DND-41 (cell line): ENCODE results near the gene CDH23.

ENCODE experiments used
- ATAC-seq: fragments of 200-7000 bp; cut with Tn5 transposase; 3 replicates; pipeline ENCODE4 v1.9.1; 2021; ENCODE audit warnings: low read depth; ENCODE audit not compliant: insufficient read depth
- DNase-seq: peaks from one replicate; pipeline ENCODE4 v3.0.0-alpha.2; 2020
- H2AFZ ChIP-seq: 2 replicates; pipeline ENCODE4 v1.6.0; 2012; ENCODE audit warnings: low read depth, low read length
- H3K27ac ChIP-seq: 2 replicates; pipeline ENCODE4 v1.5.1; 2012; ENCODE audit warnings: low read length, inconsistent platforms
- H3K27me3 ChIP-seq: fragments of 200-600 bp; sonication (generic); 2 replicates; pipeline ENCODE4 v1.6.0; 2012; ENCODE audit warnings: low read length, mild to moderate bottlenecking, inconsistent platforms; ENCODE audit not compliant: insufficient read depth, poor library complexity
- H3K36me3 ChIP-seq: 2 replicates; pipeline ENCODE4 v1.5.1; 2012; ENCODE audit warnings: low read length, inconsistent platforms; ENCODE audit not compliant: insufficient read depth
- H3K4me1 ChIP-seq: 2 replicates; pipeline ENCODE4 v1.5.1; 2012; ENCODE audit warnings: mild to moderate bottlenecking, low read length; ENCODE audit not compliant: insufficient read depth
- H3K4me2 ChIP-seq: 2 replicates; pipeline ENCODE4 v1.6.0; 2012; ENCODE audit warnings: mild to moderate bottlenecking, moderate library complexity, low read length, inconsistent platforms; ENCODE audit not compliant: insufficient read depth
- H3K4me3 ChIP-seq, 2 experiments: fragments of 200-600 bp in 1 of 2; shearing (Covaris generic) in 1 of 2; 2 replicates each; pipeline ENCODE4 v1.5.1; 2012 to 2016; ENCODE audit warnings: inconsistent platforms in 2 of 2, low read length in 2 of 2, mild to moderate bottlenecking in 2 of 2, low read depth in 1 of 2, moderate library complexity in 1 of 2
- H3K79me2 ChIP-seq: 2 replicates; pipeline ENCODE4 v1.6.0; 2012; ENCODE audit warnings: low read length, inconsistent platforms; ENCODE audit not compliant: insufficient read depth
- H3K9ac ChIP-seq: 2 replicates; pipeline ENCODE4 v1.6.0; 2012; ENCODE audit warnings: low read depth, mild to moderate bottlenecking, inconsistent platforms, low read length, moderate library complexity
- H3K9me3 ChIP-seq: 2 replicates; pipeline ENCODE4 v1.5.1; 2012; ENCODE audit warnings: low read length, moderate library complexity, mild to moderate bottlenecking, inconsistent platforms; ENCODE audit not compliant: insufficient read depth, severe bottlenecking
- H4K20me1 ChIP-seq: 2 replicates; pipeline ENCODE4 v1.6.0; 2012; ENCODE audit warnings: low read length; ENCODE audit not compliant: insufficient read depth
- EZH2 ChIP-seq: IDR thresholded peaks from 3 replicates; pipeline ENCODE4 v1.6.1; 2012; ENCODE audit warnings: borderline replicate concordance, low read depth, mild to moderate bottlenecking, moderate library complexity, low read length, inconsistent platforms; ENCODE audit not compliant: severe bottlenecking
- TF ChIP-seq, protein P1 (sequence below): IDR thresholded peaks from 2 replicates; pipeline ENCODE4 v1.5.1; 2012; ENCODE audit warnings: borderline replicate concordance, low read length, moderate library complexity, mild to moderate bottlenecking; ENCODE audit not compliant: poor library complexity, severe bottlenecking; ENCODE audit errors: extremely low read depth

Gene CDH23

DNA sequence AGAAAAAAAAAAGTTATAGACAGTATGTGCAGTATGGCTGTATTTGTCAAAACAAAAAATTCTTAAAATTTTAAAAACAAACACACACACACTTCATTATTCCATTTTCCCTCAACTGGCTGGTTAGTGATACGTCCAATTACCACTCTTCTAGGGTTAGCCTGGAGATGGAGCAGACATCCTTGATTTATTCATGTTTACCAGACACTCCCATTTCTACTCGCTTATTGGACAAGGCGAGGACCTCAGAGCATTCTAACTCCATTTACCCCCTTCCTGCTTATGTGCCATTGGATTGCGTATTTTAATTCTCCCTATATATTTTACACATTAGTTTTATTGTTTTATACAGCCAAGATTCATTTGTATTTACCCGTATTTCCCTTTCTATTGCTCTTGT, 8.5 kb upstream of the CDH23 start:
- no peaks in the 10 kb centered on the region for H3K9me3 ChIP-seq
- no peak overlapping the region for H3K27ac ChIP-seq
- no peak overlapping the region for H3K9ac ChIP-seq
- no peaks in the 10 kb centered on the region for H3K79me2 ChIP-seq
- H3K36me3 ChIP-seq = no peaks in the 10 kb centered on the region
- no peak overlapping the region for H2AFZ ChIP-seq
- H3K4me1 ChIP-seq = no peaks in the 10 kb centered on the region
- H3K4me2 ChIP-seq = no peak overlapping the region
- no peak for ATAC-seq
- TF ChIP-seq, protein P1, sequence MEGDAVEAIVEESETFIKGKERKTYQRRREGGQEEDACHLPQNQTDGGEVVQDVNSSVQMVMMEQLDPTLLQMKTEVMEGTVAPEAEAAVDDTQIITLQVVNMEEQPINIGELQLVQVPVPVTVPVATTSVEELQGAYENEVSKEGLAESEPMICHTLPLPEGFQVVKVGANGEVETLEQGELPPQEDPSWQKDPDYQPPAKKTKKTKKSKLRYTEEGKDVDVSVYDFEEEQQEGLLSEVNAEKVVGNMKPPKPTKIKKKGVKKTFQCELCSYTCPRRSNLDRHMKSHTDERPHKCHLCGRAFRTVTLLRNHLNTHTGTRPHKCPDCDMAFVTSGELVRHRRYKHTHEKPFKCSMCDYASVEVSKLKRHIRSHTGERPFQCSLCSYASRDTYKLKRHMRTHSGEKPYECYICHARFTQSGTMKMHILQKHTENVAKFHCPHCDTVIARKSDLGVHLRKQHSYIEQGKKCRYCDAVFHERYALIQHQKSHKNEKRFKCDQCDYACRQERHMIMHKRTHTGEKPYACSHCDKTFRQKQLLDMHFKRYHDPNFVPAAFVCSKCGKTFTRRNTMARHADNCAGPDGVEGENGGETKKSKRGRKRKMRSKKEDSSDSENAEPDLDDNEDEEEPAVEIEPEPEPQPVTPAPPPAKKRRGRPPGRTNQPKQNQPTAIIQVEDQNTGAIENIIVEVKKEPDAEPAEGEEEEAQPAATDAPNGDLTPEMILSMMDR = no peak
- no peak for TF ChIP-seq EZH2
- H3K27me3 ChIP-seq = peaks cover 36% of the 10 kb centered on the region
- DNase-seq = no peak
- H4K20me1 ChIP-seq = no peaks in the 10 kb centered on the region; the same call in 1 of the 2 replicates
- no peak overlapping the region for H3K4me3 ChIP-seq

DNA sequence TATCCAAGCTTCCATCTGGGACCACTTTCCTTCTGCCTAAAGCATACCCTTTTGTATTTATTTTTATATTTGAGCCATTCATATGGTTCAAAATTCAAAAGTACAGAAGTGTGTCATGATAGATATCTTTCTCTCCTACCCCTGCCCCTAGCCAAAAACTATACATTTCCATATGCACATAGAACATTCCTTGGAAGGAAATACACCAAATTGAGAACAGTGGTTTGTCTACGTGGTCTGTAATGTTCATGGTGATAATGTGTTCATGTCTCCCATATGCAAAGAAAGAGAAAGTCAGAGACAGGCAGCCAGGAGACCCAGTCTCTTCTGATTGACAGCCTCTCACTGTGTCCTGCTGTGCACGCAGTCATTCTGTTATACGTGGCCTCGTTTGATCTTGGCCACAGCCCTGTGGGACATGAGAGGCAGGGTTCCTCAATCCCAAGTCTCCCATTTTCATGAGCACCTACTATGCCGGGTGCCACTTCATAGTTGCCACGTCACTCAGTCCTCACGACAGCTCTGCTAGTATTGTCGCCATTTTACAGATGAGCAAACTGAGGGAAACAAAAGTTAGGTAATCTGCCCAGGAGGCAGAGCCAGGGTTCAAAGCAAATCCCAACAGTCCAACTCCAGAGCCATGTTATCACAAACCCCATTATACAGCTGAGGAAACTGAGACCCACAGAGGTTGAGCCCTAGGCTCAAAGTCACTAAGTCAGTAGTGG, 8.0 kb upstream of the CDH23 start:
- no peak for DNase-seq
- H3K9me3 ChIP-seq = no peaks in the 10 kb centered on the region

DNA sequence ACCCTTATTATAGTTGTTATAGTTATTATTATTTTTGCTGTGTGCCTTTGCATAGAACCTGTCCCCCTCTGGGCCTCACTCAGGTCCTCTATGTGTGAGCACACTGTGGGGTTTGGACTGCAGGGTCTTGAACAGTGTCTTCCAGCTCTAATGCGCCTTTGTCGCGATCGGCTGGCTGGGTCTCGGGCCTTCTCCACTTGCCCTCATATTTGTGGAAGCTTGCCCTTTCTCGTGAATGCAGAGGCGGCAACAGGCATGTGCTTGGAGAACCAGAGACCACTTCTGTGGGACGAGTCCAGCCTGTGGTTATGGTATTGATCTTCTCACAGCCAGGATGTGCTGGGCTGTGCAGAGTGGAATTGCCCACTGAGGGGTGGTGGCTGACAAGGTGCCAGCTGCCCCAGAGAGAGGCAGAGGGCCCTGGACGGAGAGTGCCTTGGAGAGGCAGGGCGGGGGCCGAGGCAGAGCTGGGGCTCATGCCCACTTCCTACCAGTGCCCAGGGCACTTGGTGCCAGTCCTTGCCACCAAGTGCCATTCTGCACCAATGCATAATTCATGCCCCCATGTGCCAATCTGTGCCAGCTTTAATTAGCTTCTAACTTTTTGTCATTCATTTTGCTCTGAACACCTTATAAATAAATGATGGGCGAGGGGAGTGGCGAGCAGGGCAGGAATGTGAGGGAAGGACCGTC, 6.8 kb upstream of the CDH23 start:
- no peak overlapping the region for H3K4me2 ChIP-seq
- H2AFZ ChIP-seq = no peak overlapping the region
- no peak overlapping the region for H3K27ac ChIP-seq
- TF ChIP-seq, protein P1 = no peak
- no peak for TF ChIP-seq EZH2
- H4K20me1 ChIP-seq = no peaks in the 10 kb centered on the region; the same call in 1 of the 2 replicates
- no peak overlapping the region for H3K4me3 ChIP-seq
- no peak for DNase-seq
- no peak overlapping the region for H3K9ac ChIP-seq
- no peaks in the 10 kb centered on the region for H3K9me3 ChIP-seq
- no peaks in the 10 kb centered on the region for H3K4me1 ChIP-seq
- no peak for ATAC-seq
- peaks cover 49% of the 10 kb centered on the region for H3K27me3 ChIP-seq
- no peaks in the 10 kb centered on the region for H3K36me3 ChIP-seq
- H3K79me2 ChIP-seq = no peaks in the 10 kb centered on the region

More for the DNA sequence above, 8.0 kb upstream of the CDH23 start:
- peaks cover 42% of the 10 kb centered on the region for H3K27me3 ChIP-seq
- ATAC-seq = no peak
- H3K36me3 ChIP-seq = no peaks in the 10 kb centered on the region
- H3K4me3 ChIP-seq = no peak overlapping the region
- no peak overlapping the region for H3K4me2 ChIP-seq
- no peaks in the 10 kb centered on the region; the same call in 1 of the 2 replicates for H4K20me1 ChIP-seq
- H2AFZ ChIP-seq = no peak overlapping the region
- TF ChIP-seq, protein P1 = no peak
- no peak for TF ChIP-seq EZH2
- H3K9ac ChIP-seq = no peak overlapping the region
- H3K27ac ChIP-seq = no peak overlapping the region
- H3K79me2 ChIP-seq = no peaks in the 10 kb centered on the region
- no peaks in the 10 kb centered on the region for H3K4me1 ChIP-seq
